Liver (tissue), 9 donors: ENCODE measurements around the gene IRAK2. TPM values are rescaled to one million over a fixed set of nuclear protein-coding genes. Genes with fewer than 3 reads are reported as not detected.

Source experiments
- DNase-seq: peaks from one replicate; pipeline ENCODE4 v3.0.0-alpha.2; 2017; ENCODE audit warnings: low spot score
- H3K27ac ChIP-seq, 2 donors: one replicate each; pipeline ENCODE4 v1.7.0; 2013; ENCODE audit warnings: inconsistent platforms in 2 of 2, low read length in 2 of 2, control low read depth in 1 of 2, low read depth in 1 of 2, mild to moderate bottlenecking in 1 of 2
- H3K27me3 ChIP-seq, 4 donors: one replicate each; pipeline versions ENCODE4 v1.6.1 to v1.7.0; 2013; ENCODE audit warnings: low read length in 3 of 4, inconsistent platforms in 1 of 4, mild to moderate bottlenecking in 1 of 4, moderate library complexity in 1 of 4; ENCODE audit not compliant: control insufficient read depth in 4 of 4, insufficient read depth in 4 of 4
- H3K36me3 ChIP-seq, 4 donors: one replicate each; pipeline versions ENCODE4 v1.6.1 to v1.7.0; 2013; ENCODE audit warnings: low read length in 3 of 4, mild to moderate bottlenecking in 3 of 4, low read depth in 1 of 4, moderate library complexity in 1 of 4; ENCODE audit not compliant: control insufficient read depth in 4 of 4, insufficient read depth in 3 of 4
- H3K4me1 ChIP-seq, 4 donors: one replicate each; pipeline versions ENCODE4 v1.6.1 to v1.7.0; 2013; ENCODE audit warnings: low read length in 3 of 4, mild to moderate bottlenecking in 3 of 4, moderate library complexity in 1 of 4; ENCODE audit not compliant: control insufficient read depth in 4 of 4, insufficient read depth in 4 of 4
- H3K4me3 ChIP-seq, 3 donors: one replicate each; pipeline versions ENCODE4 v1.6.1 to v1.7.0; 2013; ENCODE audit warnings: low read length in 3 of 3, control low read depth in 1 of 3, low read depth in 1 of 3, mild to moderate bottlenecking in 1 of 3
- H3K9ac ChIP-seq, 2 donors: one replicate each; pipeline ENCODE4 v1.7.0; 2013; ENCODE audit warnings: low read length in 2 of 2, mild to moderate bottlenecking in 2 of 2, moderate library complexity in 2 of 2, control low read depth in 1 of 2, low read depth in 1 of 2
- H3K9me3 ChIP-seq, 4 donors: one replicate each; pipeline versions ENCODE4 v1.6.1 to v1.7.0; 2013; ENCODE audit warnings: low read length in 3 of 4; ENCODE audit not compliant: control insufficient read depth in 4 of 4
- ATF3 ChIP-seq: IDR thresholded peaks from 2 replicates; pipeline ENCODE4 v1.6.1; 2016; ENCODE audit warnings: antibody characterized with exemption
- CTCF ChIP-seq: fragments of 150-350 bp; IDR thresholded peaks from 2 replicates; pipeline ENCODE4 v1.5.1; 2017; ENCODE audit warnings: improper control_type of control experiment, low read depth, low read length; ENCODE audit not compliant: missing input control
- EGR1 ChIP-seq, 2 donors: IDR thresholded peaks; 2 replicates each; pipeline ENCODE4 v1.6.1; 2016 to 2018; ENCODE audit warnings: antibody characterized with exemption in 2 of 2, low read depth in 2 of 2
- FOXA1 ChIP-seq: IDR thresholded peaks from 2 replicates; pipeline ENCODE4 v1.6.1; 2016; ENCODE audit warnings: antibody characterized with exemption
- FOXA2 ChIP-seq: IDR thresholded peaks from 2 replicates; pipeline ENCODE4 v1.6.1; 2016; ENCODE audit warnings: antibody characterized with exemption
- HNF4A ChIP-seq, 2 donors: conservative IDR thresholded peaks; 2 replicates each; pipeline ENCODE4 v1.6.1; 2016; ENCODE audit warnings: antibody characterized with exemption in 2 of 2, mild to moderate bottlenecking in 2 of 2
- HNF4G ChIP-seq: IDR thresholded peaks from 2 replicates; pipeline ENCODE4 v1.6.1; 2016; ENCODE audit warnings: antibody characterized with exemption
- MAX ChIP-seq: IDR thresholded peaks from 2 replicates; pipeline ENCODE4 v1.6.1; 2016; ENCODE audit warnings: antibody characterized with exemption
- NR2F2 ChIP-seq: IDR thresholded peaks from 2 replicates; pipeline ENCODE4 v1.6.1; 2016; ENCODE audit warnings: antibody characterized with exemption
- RAD21 ChIP-seq, 2 donors: IDR thresholded peaks; 2 replicates each; pipeline ENCODE4 v1.6.1; 2016; ENCODE audit warnings: antibody characterized with exemption in 2 of 2, mild to moderate bottlenecking in 2 of 2
- REST ChIP-seq: IDR thresholded peaks from 2 replicates; pipeline ENCODE4 v1.6.1; 2016; ENCODE audit warnings: antibody characterized with exemption, mild to moderate bottlenecking
- RXRA ChIP-seq, 2 donors: IDR thresholded peaks; 2 replicates each; pipeline ENCODE4 v1.6.1; 2017 to 2018; ENCODE audit warnings: antibody characterized with exemption in 2 of 2, mild to moderate bottlenecking in 1 of 2
- SP1 ChIP-seq: IDR thresholded peaks from 2 replicates; pipeline ENCODE4 v1.6.1; 2018; ENCODE audit warnings: antibody characterized with exemption, mild to moderate bottlenecking
- TAF1 ChIP-seq: conservative IDR thresholded peaks from 2 replicates; pipeline ENCODE4 v1.6.1; 2016; ENCODE audit warnings: antibody characterized with exemption, mild to moderate bottlenecking
- YY1 ChIP-seq: IDR thresholded peaks from 2 replicates; pipeline ENCODE4 v1.6.1; 2016; ENCODE audit warnings: antibody characterized with exemption, mild to moderate bottlenecking
- ZBTB33 ChIP-seq: IDR thresholded peaks from 2 replicates; pipeline ENCODE4 v1.6.1; 2016; ENCODE audit warnings: antibody characterized with exemption
- WGBS: extraction: QIAGEN DNeasy Blood & Tissue Kit; methylation state at CpG from one replicate; pipeline ENCODE4 v1.1.7; 2013; 5-methylcytosine and 5-hydroxymethylcytosine counted together
- polyA plus RNA-seq, 2 donors: library from polyadenylated mRNA; stranded (reverse) in 1 of 2; unstranded in 1 of 2; fragments of 200-250 nt in 1 of 2; fragments of >200 nt in 1 of 2; fragmentation: Nextera tagmentation in 1 of 2; extraction: Ambion mirVana in 1 of 2; gene quantifications; one replicate each; pipeline versions ENCODE4 v1.2.1 to v1.2.3, GENCODE V29; 2013 to 2015
- total RNA-seq, 2 donors: library from RNA; depleted of rRNA; stranded (reverse); fragments of >200 nt; gene quantifications; one replicate each; pipeline ENCODE4 v1.2.3, GENCODE V29; 2014
- donor health status: healthy.
- donor health status: healthy.
- donor health status: healthy.
- donor health status: healthy.
- donor health status: healthy.

The IRAK2 gene
- total and polyA plus RNA-seq, 4 donors, result 2.7 to 9.3 (median 5.9) TPM

- no peaks in the 10 kb centered on the region for H3K27me3 ChIP-seq
- H3K4me3 ChIP-seq, result peak overlapping the region in 2 of 3 donors; percentile 72 to 78
- peak in 1 of 2 donors; percentile 14 for TF ChIP-seq HNF4A (conservative IDR thresholded peaks at IDR 0.05)
- TF ChIP-seq MAX, result no peak
- DNase-seq, result no peak
- WGBS, result 21% methylated on average over 3 of the region's 3 CpGs
- peaks cover 0 to 8% (median 7%) of the 10 kb centered on the region in 4 donors for H3K36me3 ChIP-seq
- peak overlapping the region in 1 of 2 donors; percentile 54 for H3K9ac ChIP-seq
- H3K9me3 ChIP-seq, result peaks cover 0 to 10% (median 0%) of the 10 kb centered on the region in 4 donors
- no peak overlapping the region for H3K27ac ChIP-seq
- peaks cover 2 to 29% (median 15%) of the 10 kb centered on the region in 4 donors for H3K4me1 ChIP-seq
Observed at GRCh38 chr3:10249833-10250232, 85.1 kb downstream of the IRAK2 start.

GRCh38 chr3:10251006-10251405 lies 86.3 kb downstream of the IRAK2 start:
- H3K4me1 ChIP-seq, result peaks cover 2 to 29% (median 15%) of the 10 kb centered on the region in 4 donors
- WGBS, result 95% methylated on average over 3 of the region's 3 CpGs
- H3K27me3 ChIP-seq, result no peaks in the 10 kb centered on the region
- H3K4me3 ChIP-seq, result no peak overlapping the region
- no peak for DNase-seq
- no peak for TF ChIP-seq SP1
- TF ChIP-seq HNF4G, result no peak
- no peak for TF ChIP-seq FOXA2
- no peak for TF ChIP-seq RAD21 (IDR thresholded peaks at IDR 0.05)
- TF ChIP-seq ATF3, result no peak
- TF ChIP-seq EGR1 (IDR thresholded peaks at IDR 0.05; ENCODE audit: low read depth in 2 of 2), result no peak
- TF ChIP-seq TAF1, result no peak
- TF ChIP-seq RXRA (IDR thresholded peaks at IDR 0.05), result no peak
- TF ChIP-seq HNF4A (conservative IDR thresholded peaks at IDR 0.05), result no peak
- TF ChIP-seq MAX, result no peak
- no peak for TF ChIP-seq ZBTB33
- no peak for TF ChIP-seq YY1
- no peak for TF ChIP-seq NR2F2
- TF ChIP-seq CTCF, result no peak
- no peak for TF ChIP-seq FOXA1
- no peak for TF ChIP-seq REST
- no peak overlapping the region for H3K9ac ChIP-seq
- peaks cover 1 to 8% (median 7%) of the 10 kb centered on the region in 4 donors for H3K36me3 ChIP-seq
- no peak overlapping the region for H3K27ac ChIP-seq
- H3K9me3 ChIP-seq, result peaks cover 0 to under 1% (median 0%) of the 10 kb centered on the region in 4 donors
